NCI-H146 treated with DMSO at 0.1 percent for 48 hours (cell line): ENCODE data around the gene RAPGEF4.
A peak's percentile ranks its signal among the peaks of the same experiment; 100 is the strongest.

Experiments used
- DNase-seq: peaks from one replicate; lab custom pipeline; 2025; ENCODE audit not compliant: unreplicated experiment; lab: John Stamatoyannopoulos, UW

Gene RAPGEF4

DNA sequence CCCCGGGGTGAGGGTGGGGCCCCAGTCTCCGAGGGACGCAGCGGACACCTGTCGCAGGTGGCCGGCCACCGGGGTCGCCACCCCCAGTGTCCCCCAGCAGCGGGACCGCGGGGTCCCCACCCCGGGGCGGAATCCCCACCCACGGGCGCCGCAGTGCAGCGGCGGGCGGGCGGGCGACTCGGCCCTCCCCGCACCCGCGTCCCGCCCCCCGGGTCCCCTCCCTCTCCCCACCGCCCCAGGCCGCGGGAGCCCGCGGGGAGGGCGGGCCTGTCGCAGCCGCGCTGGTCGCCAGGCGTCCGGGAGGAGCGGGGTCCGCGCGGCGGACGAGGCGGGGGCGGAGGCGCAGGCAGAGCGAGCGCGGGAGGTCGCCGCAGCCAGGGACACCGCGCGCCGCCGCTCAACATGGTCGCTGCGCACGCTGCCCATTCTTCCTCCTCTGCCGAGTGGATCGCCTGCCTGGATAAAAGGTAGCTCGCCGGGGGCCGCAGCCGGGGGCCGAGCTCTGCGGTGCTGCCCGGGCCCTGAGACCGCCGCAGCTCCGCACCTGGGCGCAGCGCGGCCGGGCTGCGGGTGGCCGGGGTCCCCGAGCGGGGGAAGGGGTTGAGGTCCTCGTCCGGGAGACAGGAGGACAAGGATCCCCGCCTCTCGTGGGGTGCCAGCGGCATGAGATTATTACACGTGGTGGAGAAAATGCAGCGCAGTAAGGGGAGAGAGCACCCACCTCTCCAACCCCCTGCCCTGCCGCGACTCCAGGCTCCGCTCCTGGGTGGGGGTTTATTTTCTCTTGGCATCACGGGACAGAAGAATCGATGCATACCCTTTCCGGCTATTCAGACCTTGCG, at the start of gene RAPGEF4:
Gene RAPGEF4, plus strand, starts transcription at position 264 of the 842 bp plus-strand sequence. Its CDS starts 139 bp downstream, at position 403.
- DNase-seq: no peak

DNA sequence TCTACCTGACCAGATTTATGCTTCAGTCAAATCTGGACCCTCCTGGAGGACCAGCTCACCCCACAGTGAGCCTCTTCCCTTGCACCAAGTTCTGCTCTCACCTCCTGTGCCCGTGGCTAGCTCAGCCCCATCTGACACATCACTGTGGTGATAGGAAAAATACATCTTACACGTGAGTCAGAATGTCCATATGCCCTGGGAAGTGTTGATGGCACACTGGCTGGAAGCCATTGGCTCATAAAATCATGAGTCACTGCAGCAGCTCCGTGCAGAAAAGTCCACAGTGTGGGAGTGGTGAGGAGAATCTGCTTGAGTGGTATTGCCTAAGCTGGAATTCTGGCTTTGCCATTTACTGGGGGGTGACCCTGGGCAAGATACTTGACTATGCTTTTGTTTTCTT, 42.6 kb upstream of the RAPGEF4 start:
- DNase-seq: no peak

DNA sequence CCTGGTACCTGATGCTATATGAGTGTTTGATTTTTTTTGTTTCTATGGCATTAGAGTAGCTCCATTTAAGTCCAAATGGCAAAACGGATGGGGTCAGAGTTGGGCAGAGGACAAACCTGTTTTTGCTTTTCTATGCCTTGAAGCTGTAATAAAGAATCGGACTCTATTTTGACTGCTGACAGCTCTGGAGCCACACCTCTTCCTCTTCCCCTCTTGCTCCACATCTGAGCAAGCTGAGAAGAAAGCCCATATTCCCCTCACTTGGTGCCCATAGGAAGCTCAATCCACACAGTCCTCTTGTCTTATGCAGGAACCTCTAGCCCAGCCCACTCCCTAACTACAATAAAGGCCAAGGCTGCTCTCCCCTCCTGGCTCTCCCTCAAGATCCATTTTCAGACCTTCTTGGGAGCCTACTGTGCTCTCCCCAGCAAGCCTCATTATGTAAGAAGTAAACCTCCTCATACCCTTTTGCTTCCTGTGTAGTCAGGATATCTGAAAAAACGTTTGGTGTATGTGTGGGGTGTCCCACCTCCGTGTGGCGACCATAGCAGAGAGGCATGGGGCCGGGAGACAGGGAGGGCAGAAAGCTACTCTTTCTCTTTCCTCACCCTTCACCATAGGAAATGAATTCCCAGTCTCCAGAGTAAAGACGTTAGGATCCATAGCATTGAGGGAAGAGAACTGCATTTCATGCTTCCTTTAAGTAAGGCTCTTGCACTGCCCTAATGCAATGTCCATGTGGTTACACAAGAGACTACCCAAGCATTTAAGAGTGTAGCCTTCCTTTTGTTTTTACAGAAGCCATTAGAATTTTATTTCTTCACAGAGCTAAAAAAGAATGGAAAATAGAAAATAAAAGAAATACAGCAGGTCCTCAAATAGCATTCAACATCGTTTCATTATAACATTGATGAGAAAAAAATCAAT, 41.9 kb upstream of the RAPGEF4 start:
- DNase-seq: no peak

DNA sequence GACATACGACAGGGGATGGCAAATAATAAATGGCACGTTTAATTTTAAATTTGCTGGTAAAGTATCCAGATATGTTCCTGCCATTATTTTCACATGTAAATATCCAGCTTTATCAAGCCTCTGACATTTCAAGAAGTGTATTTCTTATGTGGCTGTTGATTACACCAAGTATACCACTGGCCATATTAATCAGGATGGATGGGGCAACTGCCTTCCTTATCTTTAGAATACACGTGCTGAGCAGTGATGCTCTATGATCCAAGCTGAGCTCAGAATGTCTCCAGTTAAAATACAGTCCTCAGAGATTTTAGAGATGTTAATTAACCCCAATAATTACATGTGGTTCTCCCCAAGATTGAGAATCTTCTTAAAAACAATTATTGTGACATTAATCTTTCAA, 38.3 kb upstream of the RAPGEF4 start:
- no peak for DNase-seq

DNA sequence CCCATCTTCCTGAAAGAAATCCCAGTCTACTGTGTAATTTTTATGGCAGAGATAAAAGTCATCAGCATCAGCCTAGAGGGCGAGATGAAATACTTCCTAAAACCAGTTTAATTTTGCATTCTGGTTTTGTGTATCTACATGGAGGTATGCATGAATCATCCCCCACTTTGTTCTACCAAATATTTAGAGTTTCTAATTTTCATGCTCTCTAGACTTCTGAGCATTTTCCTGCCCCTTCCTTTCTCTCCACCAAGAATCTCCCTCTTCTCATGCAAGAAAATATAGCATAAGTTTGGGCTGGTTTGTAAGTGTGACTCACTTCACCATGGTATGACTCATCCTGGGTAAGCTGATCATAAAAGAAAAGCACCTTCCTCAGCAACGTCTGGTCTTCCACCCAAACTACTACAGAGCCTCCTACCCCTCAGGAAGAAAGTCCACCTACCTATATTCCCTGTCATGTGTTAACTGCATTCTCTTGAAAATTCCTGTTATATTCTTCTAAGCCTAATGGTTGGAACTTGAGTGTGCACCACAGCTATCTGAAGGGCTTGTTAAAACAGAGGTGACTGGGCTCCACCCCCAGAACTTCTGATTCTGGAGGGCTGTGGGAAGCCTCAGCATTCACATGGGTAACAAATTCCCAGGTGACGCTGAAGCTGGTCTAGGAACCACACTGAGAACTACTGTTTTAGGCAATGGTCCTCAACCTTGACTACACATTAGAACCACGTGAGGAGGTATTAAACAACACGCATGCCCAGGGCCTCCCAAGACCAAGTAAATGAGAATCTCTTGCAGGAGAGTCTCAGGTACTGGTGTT, 37.4 kb upstream of the RAPGEF4 start:
- no peak for DNase-seq

DNA sequence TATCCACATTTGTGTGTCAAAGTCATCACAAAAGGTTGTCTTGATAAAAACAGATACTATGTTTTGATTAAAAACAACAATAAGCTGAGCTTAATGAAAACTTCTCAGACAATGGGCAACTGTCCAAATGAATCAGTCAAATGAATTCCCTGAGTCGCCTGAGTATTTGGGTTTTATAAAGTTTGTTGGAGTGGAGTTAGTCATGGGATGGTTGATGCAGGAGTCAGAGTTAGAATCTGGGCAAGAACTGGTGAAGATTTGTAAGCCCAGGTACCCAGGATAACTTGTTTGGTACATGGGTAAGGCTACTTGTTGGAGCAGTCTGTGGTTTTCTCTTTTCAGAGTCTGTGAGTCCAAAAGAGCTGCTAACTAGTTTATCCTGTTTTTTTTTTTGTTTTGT, 34.4 kb upstream of the RAPGEF4 start:
- no peak for DNase-seq

DNA sequence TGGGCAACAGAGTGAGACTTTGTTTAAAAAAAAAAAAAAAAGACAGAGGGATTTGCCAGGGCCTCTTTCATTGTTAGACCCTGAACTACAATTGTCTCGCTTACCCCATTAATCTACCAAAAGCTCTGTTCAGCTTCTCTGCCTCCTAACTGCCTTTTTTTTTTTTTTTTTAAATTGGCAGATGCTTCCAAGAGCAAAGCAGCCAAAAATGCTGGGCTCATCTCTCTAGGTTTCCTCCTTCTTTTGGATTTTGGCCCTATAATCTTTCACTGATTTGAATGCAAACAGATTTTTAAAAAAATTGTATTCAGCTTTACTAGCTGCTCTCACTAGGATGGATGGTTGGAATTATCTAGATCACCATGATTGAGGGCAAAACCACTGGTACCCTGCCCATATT, 33.2 kb upstream of the RAPGEF4 start:
- no peak for DNase-seq

DNA sequence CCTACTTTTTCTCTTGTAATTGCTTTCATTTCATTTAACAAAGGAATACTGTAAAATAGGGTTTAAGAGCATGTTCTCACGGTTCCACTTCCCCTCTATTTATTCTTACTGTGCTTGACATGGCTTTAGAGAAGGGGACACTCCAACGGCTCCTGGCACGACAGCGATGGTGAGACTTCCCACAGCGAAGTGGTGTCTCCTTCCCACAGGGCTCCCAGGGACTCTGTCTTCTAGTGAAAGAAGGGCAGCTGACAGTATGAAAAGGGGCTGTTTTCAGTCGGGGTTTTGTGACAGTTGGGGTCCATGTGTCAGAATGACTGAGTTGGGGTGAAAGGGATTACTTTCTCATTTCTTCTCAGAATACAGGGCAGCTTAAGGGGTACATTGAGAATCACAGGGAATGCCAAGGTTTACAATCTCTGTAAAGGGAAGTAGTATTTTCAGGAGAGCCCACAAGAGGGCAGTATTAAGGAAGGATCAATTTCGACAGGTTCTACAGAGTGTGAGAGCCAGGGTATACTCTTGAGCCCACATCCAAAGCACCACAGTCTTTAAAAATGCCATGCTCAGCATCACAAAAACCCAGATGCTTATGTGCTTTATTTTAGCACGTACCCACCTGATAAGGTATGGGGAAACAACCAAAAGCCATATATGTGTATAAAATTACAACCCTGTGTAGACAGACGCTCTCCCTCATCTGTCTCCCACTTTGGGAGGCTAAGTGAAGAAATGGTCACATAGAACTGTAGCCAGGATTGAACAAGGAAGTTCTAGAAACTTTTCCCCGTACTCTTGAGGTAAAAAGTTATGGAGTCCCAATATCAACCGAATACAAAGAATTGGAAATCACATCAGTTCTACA, 31.3 kb upstream of the RAPGEF4 start:
- peak; percentile 1 for DNase-seq

DNA sequence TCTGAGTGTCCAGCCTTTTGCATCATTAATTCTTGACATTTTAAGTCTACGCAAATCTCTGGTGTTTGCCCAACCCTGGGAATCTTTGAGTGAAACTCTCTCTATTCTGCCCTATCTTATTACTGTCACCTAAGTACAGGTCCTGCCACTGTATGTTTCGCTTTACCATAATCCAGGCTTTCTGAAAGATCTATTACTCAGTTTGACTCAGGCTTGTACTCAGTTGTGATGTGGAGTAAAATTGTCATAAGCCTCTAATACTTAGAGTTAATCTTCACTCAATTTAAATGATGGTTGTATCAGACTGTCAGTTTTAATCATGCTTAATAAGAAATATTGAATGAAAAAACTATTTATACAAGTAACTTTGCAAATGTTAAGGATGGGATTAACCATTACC, 30.3 kb upstream of the RAPGEF4 start:
- no peak for DNase-seq

DNA sequence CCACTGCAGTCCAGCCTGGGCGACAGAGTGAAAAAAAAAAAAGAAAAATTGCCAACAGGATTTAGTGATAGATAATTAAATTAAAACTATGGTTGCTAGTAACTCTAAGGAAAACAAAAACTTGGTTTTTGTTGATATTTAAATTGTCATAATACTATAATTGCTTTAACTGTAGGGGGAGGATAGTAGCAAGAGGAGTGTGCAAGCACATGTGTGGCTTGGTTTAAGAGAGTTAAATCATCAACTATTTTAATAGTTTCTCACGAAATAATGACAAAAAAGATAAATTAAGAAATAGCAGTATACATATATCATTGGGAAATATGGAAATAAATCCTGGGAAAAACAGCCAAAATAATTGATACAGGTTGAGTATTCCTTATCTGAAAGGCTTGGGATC, 27.4 kb upstream of the RAPGEF4 start:
- no peak for DNase-seq

DNA sequence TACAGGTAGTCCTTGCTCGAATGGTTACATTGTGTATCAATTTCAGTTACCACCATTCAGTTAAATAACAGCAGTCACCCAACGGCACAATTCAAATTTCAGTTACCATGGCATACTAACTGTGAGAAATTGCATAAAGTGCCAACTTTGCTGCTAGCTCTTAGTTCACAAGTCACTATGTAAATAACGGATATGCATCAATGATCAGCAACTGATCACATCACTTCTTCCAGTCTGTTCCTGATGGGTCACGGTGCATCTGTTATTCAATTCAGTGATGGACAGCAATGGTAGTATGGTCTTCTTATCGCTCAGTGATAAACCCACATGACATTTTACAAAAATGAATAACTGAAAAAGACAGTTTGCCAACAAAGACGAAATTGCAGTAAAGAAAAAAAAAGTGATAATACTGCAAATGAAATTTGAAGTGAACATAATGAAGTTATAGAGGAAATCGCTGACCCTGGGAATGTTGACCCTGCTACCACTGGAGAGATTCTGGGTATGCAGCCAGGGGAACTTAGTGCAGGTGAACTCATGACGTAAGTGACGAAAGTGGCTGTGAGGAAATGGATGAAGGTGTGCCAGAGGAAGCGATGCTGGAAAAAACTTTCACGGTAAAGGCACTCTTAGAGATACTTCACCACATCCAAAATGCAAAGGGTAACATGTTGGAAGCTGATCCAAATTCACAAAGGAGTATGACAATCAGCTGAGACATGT, 25.9 kb upstream of the RAPGEF4 start:
- DNase-seq: no peak

DNA sequence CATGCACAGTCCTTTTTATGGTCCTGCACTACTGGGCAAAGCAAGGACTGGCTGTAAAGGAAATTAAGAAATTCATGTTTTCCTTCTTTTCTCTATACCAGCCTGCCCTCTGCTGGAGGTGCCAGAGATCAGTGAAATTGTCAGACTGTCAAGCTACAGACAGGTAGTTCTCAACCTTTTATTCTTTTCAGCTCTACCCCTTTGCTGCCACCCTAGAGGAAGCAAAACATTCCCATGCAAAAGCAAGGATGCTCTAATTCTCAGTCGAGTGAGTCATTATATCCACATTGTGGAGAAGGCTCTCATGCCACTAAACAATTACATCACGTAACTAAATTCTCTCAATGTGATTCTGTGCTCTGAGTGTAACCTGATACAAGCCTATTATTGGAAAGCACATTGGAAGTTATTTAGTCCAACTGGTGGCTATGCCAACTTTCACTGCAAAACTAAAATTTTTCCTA, 25.0 kb upstream of the RAPGEF4 start:
- peak; percentile 51 for DNase-seq

DNA sequence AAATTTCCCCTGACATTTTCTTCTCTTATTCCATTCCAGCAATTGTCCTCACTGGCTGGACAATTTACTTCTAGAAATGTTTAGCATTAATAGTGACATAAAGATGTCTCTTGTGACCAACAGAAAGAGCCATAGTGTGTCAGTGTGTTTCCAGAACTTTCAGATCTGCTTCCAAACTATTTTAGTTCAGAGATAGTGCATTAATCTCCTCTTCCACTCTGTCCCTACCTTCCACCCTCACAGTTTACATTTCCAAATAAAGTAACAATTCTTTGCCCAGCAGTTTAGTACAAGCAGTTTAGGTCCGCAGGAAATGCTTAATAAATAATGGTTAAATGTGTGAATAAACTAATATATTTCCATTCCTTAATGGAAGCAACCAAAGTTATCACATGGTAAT, 24.5 kb upstream of the RAPGEF4 start:
- DNase-seq: no peak

DNA sequence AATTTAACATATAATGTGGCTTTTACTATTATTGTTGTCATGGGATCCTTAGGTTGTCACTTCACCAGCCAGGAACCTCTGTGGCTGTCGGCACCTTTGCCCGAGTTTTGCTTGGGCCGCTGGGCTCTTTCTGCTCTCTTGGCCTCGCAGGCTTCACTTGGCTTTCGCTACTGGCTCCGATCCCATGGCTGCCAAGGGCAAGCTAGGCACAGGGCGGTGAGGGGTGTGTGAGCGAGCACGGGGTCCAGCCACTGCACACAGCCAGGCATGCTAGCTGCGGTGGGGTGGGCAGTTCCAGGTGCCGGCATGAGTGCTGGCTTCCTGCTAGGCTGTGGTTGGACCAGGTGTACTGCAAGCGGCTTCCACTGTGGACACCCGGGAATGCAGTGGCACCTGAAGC, 23.4 kb upstream of the RAPGEF4 start:
- no peak for DNase-seq

DNA sequence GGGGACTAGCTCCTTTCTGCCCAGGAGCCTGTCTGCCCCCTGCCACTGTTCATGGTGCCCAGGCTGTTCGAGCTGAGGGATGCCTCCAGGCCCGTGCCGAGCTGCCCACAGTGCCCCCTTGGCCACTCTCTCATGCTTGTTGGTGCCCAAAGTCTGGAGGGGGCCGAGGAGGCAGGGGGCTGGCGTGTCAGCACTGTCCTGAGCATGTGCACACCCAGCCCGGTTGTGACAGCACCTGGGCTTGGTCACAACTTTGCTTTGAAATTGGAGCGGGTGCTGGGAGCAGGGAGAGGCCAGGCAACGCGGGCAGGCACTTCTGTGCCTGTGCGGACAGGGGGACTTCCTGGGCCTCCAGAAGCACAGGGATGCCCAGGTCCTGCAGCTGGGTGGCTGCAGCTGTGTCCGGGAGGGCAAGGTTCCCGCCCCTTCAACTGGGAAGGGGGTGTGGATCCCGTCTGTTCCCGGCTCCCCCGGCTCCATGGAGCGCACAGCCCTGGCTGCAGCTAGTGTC, 22.2 kb upstream of the RAPGEF4 start:
- DNase-seq: no peak

DNA sequence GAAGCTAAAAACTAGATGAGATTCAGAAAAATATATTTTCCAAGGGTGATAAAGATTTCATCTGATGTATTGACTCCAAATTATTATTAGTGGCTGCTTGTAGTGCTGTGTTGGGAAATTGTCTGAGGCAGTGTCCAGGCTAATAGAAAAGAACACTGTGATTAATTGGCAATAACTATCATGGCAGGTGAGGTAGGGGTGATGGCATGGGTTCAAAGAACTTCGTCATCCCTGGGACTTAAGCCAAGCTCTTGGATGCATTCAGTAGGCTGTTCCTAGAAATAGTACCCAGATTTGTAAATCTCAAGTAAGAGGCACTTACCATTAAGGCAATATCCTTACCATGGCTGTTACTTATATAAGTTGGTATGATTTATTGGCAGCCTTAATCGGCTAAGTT, 13.2 kb upstream of the RAPGEF4 start:
- DNase-seq: no peak

DNA sequence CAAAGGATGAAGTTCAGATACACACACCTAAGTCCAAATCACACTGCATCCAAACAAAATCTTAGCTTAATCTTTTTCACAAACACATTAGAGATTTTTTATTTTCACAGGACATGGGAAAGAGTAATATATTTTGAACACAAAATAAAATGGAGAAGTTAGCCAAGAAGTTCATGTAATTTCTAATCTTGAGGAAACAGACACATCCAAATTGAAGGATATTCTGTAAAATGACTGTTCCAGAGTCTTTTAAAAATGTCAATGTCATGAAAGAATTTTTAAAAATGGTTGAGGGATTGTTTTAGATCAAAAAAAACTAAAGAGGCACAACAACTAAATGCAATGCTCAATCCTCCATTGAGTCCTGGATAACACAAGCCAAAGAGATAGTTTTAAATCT, 12.4 kb upstream of the RAPGEF4 start:
- DNase-seq: no peak

DNA sequence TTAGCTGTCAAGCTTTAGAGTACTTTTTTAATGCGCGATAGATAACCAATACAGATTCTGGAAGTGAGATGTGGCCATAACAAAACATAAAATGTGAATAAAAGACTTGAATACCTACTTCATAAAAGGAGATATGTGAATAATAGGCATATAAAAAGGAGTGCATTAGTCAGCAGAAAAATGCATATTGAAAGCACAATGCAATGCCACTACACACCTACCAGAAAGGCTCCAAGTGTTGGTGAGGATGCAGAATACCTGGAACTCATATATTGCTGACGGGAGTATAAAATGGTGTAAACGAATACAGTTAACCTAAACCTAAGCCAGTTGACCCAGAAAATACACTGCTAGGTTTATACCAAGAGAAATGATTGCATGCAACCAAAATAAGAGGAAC, 10.9 kb upstream of the RAPGEF4 start:
- DNase-seq: no peak

DNA sequence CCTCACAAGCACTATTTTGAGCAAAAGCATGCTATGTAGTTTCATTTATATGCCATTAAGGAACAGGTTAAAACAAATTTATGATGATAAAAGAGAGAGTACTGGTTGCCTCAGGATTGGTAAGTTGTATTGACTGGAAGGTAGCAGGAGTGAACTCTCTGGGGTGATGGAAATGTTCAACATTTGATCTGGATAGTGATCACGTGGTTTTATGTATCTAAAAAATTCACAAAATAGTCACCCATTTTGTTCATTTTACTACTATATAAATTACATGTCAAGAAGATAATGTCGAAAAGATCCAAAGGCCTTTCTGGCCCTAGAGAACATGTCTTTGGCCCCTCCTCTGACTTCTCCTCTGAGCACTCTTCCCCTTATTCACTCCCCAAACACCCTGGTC, 10.4 kb upstream of the RAPGEF4 start:
- DNase-seq: no peak
